NCI-H1417 (cell line): Measurements from ENCODE around the gene ZNF382.
"Not testable (repeated sequence)": the region's sequence is repeated elsewhere in the genome, so short reads cannot be mapped to it uniquely, and the experiment has no call there.

Experiments used
- DNase-seq, 3 experiments: peaks; one replicate each; lab custom pipeline; 2025; lab: John Stamatoyannopoulos, UW

The ZNF382 gene

DNA sequence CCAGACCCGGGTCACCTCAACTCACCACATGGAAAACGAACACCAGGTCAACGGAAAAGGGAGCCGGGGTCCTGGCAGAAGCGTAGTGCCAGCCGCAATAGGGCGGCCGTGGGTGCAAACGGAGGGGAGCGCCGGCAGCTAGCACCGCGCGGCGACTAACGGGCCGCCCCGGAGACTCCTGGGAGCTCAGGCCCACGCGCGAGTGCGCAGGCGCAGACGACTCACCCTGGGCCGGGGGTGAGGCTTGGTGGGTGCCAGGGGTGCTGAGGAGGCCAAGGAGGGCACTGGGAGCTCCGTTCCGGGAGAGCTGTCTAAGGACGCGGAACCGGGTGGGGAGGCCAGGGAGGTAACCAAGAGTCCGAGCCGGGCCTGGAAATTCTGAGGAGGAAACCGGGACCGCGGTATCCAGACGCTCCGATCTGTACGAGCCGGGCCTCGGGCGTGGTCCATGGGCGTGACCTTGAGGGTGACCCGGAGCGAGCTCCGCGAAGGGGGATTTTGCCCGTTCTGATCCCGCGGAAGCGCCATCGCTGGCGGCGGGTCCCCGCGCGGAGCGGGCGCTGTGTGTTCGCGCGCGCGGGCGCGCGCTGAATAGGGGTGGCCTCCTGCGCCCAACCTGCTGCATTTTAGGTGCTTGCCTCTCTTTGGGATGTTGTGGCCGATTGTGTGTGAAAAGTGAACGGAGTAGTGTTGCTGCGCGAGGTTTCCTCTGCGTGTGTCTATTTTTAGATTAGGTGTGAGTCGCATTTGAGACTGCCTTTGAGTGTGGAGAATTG lies at the start of gene ZNF382:
TSS of gene ZNF382 (plus strand) at position 213 of the 776 bp plus-strand sequence. CDS start 4,602 bp downstream, outside the sequence.
- DNase-seq = peak; percentile 58 to 86 (median 66)

DNA sequence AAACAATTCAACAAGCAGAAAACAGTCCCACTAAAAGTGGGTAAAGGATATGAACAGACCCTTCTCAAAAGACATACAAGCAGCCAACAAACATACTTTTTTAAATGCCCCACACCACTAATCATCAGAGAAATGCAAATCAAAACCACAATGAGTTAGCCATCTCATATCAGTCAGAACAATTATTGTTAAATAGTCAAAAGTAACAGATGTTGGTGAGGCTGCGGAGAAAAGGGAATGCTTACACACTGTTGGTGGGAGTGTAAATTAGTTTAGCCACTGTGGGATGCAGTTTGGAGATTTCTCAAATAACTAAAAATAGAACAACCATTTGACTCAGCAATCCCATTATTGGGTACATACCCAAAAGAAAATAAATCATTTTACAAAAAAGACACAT lies 40.7 kb upstream of the ZNF382 start:
- no peak for DNase-seq

DNA sequence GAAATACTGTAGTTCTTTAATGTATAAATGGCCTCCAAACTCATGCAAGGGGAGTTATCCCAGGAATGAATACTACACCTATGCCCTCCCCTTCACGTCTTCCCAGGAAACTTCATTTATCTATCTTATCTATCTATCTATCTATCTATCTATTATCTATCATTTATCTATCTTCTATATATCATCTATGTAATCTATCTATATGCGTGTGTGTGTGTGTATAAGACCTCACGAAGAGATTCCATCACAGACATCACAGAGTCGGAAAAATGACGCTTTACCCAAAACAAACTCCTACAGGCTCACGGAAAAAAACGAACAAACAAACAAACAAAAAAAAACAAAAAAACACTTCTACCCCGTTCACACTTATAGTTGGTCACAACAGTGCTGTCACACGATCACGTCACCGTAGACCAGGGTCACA lies 32.5 kb upstream of the ZNF382 start:
- DNase-seq = no peak

DNA sequence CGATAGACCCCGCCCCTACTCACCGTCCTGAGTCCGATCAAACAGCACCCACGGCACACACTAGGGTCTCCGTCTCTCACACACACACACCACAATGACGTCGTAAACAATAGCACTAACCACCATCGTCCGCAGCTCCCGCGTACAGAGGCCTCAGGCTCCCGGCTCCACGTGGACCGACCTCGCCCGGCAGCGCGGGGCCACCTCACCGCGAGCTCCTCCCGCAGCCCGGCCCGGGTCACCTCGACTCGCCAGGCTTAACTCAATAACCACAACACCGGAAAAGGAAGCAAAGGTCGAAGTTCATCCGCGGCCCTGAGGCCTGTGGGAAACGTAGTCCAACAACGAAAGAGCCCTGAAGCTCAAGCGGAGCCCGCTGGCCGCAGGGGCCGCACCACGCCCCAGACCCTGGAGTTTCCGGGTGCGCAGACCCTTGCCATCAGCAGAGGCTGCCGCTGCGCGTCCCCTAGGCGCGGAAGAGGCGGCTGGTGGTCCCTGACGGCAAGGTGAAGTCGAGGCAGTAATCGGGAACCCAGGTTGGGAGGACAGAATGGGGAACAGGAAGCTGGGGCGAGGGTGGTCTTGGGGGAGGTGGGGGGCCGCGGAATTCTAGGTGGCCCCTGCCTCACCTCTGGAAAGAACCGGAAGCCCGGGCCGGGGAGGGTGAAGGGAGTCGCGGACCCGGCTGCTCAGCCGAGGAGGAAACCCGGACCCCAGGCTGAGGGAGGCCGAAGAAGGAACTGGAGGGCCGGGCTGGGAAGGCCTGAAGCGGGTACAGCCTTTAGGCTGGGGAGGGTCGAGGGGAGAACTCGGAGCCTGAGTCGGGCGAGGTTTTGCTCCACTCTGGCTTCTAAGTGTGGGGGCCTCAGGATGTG lies 31.9 kb upstream of the ZNF382 start, which contains the start of gene ZNF529:
TSS of gene ZNF529 (minus strand) at position 273 of the 875 bp plus-strand sequence. CDS start 946 bp downstream, outside the sequence.
- DNase-seq = peak; percentile 86 to 91 (median 88)

DNA sequence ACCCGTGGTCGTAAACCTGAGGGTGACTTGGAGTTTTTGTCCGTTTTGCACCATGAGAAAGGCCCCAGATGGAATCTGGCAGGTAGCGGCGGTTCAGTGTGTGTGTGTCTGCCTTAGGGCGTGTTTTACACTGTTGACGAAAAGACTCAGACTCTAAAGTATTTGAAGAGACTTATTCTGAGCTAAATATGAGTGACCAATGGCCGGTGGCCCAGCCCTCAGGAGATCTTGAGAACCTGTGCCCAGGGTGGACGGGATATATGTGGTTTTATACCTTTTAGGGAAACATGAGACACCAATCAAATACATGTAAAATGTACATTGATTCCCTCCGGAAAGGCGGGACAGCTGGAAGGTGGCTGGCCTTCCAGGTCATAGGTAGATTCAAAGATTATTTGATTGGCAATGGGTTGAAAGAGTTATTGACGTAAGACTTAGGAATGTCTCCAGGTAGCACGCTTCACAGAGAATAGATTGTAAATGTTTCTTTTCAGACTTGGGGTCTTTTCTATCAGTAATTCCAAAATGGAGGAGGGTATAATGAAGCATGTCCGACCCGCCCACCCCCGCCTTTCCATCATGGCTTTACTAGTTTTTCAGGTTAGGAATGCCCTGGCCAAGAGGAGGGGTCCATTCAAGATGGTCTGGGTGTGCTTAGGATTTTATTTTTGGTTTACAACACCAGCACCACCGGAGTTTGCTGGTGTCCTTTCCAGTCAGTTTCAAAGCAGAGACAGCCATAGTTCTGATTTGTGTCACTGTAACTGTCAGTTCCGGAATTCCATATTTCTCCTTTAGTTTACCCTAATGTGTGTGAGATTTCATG lies 31.0 kb upstream of the ZNF382 start:
- peak in 1 of 3 experiments; percentile 53 for DNase-seq

DNA sequence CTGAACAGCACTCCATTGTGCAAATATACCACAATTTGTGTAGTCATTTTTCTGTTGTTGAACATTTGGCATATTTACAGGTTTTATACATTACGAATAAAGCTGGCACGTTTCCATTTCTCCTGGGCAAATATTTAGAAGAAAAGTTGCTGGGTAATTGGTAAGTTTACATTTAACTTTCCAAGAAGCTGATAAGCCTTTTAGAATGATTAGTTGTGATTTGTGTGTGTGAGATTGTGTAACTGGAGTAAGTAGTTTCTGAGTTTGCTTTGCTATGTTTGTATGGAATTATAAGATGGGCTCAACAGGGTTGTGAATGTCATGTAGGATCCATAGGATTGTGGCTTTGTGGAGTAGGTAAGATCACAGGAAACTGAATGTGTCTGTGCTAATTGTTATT lies 30.4 kb upstream of the ZNF382 start:
- DNase-seq = no peak

DNA sequence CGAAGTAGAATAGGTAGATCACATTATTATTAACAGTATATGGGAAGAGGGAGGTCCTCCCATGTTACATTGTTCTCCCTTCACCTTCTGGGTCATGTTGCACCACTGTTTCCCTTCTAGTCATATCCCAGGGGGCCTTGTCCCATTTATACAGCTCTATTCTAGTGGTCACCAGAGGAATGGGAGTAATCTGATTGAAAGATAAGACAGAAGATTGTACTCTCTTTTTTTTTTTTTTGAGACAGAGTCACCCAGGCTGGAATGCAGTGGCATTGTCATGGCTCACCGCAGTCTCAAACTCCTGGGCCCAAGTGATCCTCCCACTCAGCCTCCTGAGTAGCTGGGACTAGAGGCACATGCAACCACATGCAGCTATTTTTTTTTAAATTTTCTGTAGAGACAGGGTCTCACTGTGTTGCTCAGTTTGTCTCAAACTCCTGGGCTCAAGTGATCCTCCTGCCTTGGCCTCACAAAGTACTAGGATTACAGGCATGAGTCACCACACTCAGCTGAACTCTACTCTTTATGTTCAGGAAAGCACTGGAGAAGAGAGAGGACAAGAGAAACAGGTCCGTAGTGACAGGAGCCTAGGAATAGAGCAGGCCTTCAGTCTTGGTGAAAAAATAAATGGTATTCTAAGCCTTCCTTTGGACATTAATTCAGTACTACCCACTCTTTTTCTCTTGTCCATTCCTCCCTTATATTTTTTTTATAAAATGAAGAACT lies 27.7 kb upstream of the ZNF382 start:
- DNase-seq = no peak

DNA sequence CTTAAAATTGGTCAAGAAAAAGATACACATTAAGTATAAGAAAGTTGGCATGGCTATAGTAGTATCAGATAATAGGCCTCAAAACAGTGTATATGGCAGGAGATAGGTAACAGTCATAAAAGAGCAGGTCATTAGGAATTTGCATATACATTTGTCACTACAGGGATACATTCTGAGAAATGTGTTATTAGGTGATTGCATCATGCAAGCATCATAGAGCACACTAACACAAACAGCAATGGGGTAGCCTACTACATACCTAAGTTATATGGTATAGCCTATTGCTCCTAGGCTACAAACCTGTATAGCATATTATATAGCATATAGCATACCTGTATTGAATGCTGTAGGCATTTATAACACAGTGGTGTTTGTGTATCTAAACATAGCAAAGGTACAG lies 25.9 kb upstream of the ZNF382 start:
- no peak for DNase-seq

DNA sequence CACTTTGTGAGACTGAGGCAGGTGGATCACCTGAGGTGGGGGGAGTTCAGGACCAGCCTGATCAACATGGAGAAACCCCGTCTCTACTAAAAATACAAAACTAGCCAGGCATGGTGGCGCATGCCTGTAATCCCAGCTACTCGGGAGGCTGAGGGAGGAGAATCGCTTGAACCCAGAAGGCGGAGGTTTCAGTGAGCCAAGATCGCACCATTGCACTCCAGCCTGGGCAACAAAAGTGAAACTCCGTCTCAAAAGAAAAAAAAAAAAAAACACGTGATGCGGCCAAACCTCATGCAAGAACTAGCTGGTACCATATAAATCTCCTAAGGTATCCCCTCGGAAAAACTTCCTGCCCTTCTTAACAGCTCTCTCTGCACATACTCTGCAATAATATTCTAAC lies 2.4 kb upstream of the ZNF382 start:
- not testable (repeated sequence) for DNase-seq

DNA sequence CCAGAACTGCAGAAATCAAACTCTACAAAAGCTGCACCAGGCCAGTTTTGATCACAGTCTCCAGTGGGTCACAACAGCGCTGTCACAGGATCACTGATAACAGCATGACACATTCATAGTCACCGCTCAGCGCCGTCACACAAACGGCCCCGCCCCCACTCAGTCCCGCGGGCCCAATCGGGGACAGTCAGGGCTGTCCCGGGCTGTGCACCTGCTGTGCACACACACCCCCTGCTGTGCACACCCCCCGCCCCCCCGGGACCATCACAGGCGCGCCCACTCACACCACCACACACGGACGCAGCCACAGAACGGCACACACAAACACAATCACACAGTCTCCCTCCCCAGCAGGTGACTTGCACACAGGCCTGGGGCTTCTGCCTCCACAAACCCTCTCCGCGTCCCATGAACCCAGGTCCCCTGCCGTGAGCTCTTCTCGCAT lies 435 bp upstream of the ZNF382 start:
- DNase-seq = peak; percentile 56 to 58 (median 57)

DNA sequence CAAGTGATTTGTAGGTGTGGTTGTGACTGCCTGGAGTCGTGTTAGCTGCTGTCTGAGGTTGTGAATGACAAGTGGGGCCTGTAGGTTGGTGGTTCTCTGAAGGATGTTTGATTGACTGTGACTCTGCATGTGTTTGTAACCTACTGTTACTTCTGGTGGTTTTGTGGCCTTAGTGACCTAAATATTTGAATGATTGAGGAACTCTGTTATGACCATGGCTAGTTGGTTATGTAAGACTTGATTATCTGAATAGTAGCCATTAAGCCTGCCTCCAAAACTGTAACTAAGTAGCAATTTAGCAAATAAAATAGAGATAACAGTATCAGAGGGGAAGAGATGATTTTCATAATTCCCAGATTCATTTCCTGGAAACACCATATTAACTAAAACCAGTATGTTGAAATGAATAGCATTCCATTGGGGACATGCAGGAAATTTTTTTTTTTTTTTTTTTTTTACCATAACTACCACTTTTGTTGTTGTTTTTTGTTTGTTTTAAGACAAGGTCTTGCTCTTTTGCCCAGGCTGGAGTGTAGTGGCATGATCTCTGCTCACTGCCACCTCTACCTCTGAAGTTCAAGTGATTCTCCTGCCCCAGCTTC lies 865 bp downstream of the ZNF382 start:
- DNase-seq = peak in 1 of 3 experiments; percentile 15

DNA sequence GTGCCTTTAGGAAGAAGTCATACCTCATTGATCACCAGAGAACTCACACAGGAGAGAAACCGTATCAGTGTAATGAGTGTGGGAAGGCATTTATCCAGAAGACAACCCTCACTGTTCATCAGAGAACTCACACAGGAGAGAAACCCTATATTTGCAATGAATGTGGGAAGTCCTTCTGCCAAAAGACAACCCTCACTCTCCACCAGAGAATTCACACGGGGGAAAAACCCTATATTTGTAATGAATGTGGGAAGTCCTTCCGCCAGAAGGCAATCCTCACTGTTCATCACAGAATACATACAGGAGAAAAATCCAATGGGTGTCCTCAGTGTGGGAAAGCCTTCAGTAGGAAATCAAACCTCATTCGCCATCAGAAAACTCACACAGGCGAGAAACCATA lies 21.9 kb downstream of the ZNF382 start:
- DNase-seq = no peak

DNA sequence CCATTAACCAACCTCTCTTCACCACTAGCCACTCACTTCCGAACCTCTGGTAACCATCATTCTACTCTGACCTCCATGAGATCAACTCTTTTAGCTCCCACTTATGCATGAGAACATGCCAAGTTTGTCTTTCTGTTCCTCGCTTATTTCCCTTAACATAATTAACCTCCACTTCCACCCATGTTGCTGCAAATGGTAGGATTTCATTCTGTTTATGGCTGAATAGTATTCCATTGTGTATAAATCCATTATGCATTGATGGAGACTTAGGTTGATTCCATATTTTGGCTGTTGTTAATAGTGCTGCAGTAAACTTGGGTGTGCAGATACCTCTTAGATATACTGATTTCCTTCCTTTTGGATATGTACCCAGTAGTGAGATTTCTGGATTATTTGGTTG lies 30.2 kb downstream of the ZNF382 start:
- no peak for DNase-seq

DNA sequence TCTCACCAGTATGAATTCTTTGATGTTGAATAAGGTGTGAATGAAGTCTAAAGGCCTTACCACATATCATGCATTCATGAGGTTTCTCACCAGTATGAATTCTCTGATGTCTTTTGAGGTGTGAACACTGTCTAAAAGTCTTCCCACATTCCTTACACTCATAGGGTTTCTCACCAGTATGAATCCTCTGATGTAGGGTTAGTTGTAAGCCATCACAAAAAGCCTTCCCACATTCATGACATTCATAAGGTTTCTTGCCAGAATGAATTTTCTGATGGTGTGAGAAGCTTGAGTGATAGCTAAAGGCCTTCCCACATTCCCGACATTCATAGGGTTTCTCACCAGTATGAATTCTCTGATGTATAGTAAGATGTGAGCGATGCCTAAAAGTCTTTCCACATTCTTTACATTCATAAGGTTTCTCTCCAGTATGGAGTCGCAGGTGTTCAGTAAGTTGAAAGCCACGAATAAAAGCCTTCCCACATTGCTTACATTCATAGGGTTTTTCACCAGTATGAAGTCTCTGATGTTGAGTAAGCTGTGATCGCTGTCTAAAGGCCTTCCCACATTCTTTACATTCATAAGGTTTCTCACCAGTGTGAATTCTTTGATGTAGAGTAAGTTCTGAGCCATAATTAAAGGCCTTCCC lies 33.9 kb downstream of the ZNF382 start:
- no peak for DNase-seq

DNA sequence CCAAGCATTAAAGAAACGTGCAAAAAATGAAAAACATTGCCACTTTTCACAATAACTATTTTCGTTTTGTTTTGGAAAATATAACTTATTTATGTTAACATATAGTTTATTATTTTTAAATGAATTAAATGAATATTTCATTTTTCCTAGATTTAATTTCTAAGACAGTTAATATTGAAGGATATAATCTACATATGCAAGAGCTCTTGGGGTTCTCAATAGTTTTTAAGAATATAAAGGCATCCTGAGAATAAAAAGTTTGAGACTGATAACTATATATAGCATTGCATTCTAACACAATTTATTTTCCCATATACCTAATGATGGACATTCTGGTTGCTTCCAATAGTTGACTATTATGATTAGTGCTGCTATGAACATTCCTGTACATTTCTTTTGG lies 41.6 kb downstream of the ZNF382 start:
- no peak for DNase-seq

DNA sequence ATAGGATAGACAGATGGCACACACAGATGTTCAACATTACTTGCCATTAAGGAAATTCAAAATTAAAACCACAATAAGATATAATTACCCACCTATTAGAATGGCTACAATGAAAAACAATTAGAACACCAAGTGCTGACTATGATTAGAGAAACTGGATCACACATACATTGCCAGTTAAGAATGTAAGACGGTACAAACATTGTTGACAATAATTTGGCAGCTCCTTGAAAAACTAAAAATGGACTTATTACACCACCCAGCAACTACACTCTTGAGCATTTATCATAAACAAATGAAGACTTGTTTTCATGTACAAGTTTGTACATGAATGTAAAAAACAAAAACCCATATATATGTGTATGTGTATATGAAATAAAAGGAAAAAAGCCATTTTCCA lies 47.8 kb downstream of the ZNF382 start:
- DNase-seq = peak in 1 of 3 experiments; percentile 54

DNA sequence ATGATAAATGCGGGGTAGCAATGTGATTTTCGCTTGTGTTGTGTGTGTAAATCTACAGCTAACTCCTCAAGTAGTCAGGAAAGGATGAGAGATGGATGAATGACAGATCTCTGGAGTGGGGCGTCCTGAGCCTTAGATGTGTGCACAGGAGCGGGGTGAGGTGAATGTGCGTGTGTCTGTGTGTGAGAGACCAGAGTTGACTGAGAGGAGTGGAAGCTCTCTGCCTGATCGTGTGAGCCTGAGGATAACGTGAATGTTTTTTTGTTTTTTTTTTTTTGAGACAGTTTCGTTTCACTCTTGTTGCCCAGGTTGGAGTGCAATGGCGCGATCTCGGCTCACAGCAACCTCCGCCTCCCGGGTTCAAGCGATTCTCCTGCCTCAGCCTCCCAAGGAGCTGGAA lies 60.7 kb downstream of the ZNF382 start:
- no peak for DNase-seq

DNA sequence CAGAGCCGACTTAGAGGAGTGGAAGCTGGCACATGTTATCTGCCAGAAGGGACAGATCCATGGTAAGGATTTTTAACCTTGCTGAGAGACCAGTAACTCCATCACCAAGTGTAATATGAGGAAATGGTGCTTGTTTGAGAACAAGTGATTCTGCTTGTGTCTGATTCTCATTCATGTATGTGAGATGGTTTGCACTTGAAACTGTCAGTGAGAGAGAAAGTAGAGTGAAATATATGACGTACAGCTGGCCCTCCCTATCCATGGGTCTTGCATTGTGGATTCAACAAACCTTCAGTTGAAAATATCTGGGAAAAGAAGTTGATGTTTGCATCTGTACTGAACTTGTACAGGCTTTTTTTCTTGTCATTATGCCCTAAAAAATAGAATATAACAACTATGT lies 63.5 kb downstream of the ZNF382 start:
- DNase-seq = no peak

DNA sequence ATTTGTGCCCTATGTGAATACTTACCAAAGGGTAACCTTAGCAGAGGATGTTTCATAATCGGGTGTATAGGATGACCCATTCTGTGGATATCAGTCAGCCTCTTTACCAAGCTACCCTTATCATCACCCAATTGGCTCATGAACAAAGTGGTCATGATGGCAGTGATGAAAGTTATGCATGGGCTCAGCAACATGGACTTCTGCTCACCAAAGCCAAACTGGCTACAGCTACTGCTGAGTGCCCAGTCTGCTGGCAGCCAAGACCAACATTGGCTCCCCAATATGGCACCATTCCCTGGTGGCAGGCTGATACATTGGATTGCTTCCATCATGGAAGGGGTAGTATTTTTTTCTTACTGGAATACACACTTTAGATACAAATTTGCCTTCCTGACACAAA lies 67.3 kb downstream of the ZNF382 start:
- DNase-seq = no peak

DNA sequence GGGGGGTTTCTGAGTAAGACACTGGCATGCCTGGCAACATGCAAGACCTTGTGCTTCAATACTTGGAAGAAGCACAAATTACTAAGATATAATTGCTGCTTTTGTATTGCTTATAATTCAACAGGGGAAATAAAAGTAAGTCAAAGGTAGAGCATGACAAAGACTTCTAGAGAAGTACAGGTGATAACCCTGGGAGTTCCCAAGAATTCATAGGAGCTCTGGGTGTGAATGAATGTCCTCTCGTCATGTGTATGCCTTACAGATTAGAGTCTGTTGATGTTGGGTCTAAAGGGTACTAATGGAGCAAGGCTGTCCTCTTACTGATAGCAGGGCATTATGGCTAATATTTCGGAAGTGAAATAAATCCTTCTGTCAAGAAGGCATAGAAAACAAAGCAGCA lies 69.1 kb downstream of the ZNF382 start:
- no peak for DNase-seq
